ENCODE results near the gene MED14.

The MED14 gene

GRCh38 chrX:40757058-40757457 is 21.7 kb upstream of the MED14 start:
- POLR2A ChIA-PET: no interaction called here
- no peak for DNase-seq (ENCODE audit: extremely low spot score)
- TF ChIP-seq SUZ12 (IDR thresholded peaks at IDR 0.05) (no peak), NFRKB (IDR thresholded peaks at IDR 0.05) (no peak), TARDBP (IDR thresholded peaks at IDR 0.05) (no peak), ARNT (IDR thresholded peaks at IDR 0.05) (no peak), L3MBTL2 (conservative IDR thresholded peaks at IDR 0.05) (no peak), FOXM1 (IDR thresholded peaks at IDR 0.05; ENCODE audit: borderline replicate concordance) (no peak), FOXK2 (IDR thresholded peaks at IDR 0.05) (no peak), FOXA1 (IDR thresholded peaks at IDR 0.05) (no peak), CTBP1 (IDR thresholded peaks at IDR 0.05; ENCODE audit: borderline replicate concordance) (no peak), ELF4 (IDR thresholded peaks at IDR 0.05) (no peak), BHLHE40 (IDR thresholded peaks at IDR 0.05; ENCODE audit: borderline replicate concordance) (no peak), LEF1 (IDR thresholded peaks at IDR 0.05; ENCODE audit: borderline replicate concordance) (no peak), ZNF384 (IDR thresholded peaks at IDR 0.05) (no peak), SP1 (IDR thresholded peaks at IDR 0.05) (no peak), HDGF (IDR thresholded peaks at IDR 0.05; ENCODE audit: borderline replicate concordance) (no peak)
- TF ChIP-seq, protein P1, sequence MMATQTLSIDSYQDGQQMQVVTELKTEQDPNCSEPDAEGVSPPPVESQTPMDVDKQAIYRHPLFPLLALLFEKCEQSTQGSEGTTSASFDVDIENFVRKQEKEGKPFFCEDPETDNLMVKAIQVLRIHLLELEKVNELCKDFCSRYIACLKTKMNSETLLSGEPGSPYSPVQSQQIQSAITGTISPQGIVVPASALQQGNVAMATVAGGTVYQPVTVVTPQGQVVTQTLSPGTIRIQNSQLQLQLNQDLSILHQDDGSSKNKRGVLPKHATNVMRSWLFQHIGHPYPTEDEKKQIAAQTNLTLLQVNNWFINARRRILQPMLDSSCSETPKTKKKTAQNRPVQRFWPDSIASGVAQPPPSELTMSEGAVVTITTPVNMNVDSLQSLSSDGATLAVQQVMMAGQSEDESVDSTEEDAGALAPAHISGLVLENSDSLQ (IDR thresholded peaks at IDR 0.05): no peak
- CTCF ChIA-PET: no interaction called here

DNA sequence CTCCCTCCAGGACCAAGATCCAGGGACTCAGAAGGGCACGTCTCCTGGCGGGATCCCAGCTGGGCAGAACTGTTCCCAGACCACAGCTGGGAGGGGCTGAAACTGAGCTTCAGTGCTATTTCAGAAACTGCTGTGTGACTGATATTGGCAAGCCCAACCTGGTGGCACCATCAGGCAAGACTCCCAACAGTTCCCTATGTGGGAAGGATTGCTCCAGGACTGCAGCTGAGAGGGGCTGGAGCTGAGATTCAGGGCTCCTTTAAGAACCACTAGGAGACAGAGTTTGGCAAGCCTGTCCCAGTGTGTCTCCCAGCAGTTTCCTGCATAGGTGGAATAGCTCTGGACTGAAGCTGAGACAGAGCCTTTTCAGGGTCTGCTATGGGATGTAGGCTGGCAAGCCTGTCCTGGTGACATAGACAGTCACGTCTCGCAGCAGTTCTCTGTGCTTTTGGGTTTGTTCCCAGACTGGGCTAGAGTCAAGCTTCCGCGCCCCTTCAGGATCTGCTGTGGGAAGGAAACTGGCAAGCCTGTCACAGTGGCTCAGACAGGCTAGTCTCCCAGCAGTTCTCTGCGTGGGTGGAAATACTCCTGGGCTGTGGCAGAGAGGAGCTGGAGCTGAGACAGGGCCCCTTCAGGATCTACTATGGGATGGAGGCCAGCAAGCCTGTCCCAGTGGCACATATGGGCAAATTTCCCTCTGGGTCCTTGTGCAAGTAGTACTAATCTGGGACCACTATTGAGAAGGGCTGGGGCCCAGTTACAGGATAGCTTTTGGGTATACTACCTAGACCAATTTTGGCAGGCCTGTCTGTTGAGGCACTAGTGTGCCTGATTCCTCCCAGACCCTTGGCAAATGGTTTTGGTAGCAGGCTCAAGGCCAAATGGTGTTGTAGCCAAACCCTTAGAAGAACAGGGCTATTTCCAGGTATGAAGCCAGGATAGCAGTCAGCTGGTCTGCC is 20.2 kb upstream of the MED14 start:
- CTCF ChIA-PET: no interaction called here
- TF ChIP-seq FOXM1 (IDR thresholded peaks at IDR 0.05; ENCODE audit: borderline replicate concordance): no peak
- no peak for TF ChIP-seq ELF4 (IDR thresholded peaks at IDR 0.05)
- TF ChIP-seq L3MBTL2 (conservative IDR thresholded peaks at IDR 0.05): no peak
- TF ChIP-seq NFRKB (IDR thresholded peaks at IDR 0.05): no peak
- no peak for TF ChIP-seq SP1 (IDR thresholded peaks at IDR 0.05)
- no peak for TF ChIP-seq TARDBP (IDR thresholded peaks at IDR 0.05)
- TF ChIP-seq FOXA1 (IDR thresholded peaks at IDR 0.05): no peak
- no peak for TF ChIP-seq FOXK2 (IDR thresholded peaks at IDR 0.05)
- TF ChIP-seq ARNT (IDR thresholded peaks at IDR 0.05): no peak
- TF ChIP-seq CTBP1 (IDR thresholded peaks at IDR 0.05; ENCODE audit: borderline replicate concordance): no peak
- TF ChIP-seq BHLHE40 (IDR thresholded peaks at IDR 0.05; ENCODE audit: borderline replicate concordance): no peak
- no peak for TF ChIP-seq SUZ12 (IDR thresholded peaks at IDR 0.05)
- TF ChIP-seq, protein P1 (IDR thresholded peaks at IDR 0.05): no peak
- TF ChIP-seq HDGF (IDR thresholded peaks at IDR 0.05; ENCODE audit: borderline replicate concordance): no peak
- no peak for TF ChIP-seq ZNF384 (IDR thresholded peaks at IDR 0.05)
- TF ChIP-seq LEF1 (IDR thresholded peaks at IDR 0.05; ENCODE audit: borderline replicate concordance): no peak
- POLR2A ChIA-PET: interaction anchor here (1.0 kb wide), 1 partner anchor 20 kb away, joined by 4 read pairs; the partner anchor contains the start of gene MED14
- no peak for DNase-seq (ENCODE audit: extremely low spot score)

- DNase-seq (ENCODE audit: extremely low spot score): no peak
- ChIA-PET POLR2A (interaction anchor here (0.8 kb wide), 1 partner anchor 14 kb away, joined by 3 read pairs; the partner anchor contains the start of gene MED14), CTCF (no interaction called here)
- TF ChIP-seq SP1 (IDR thresholded peaks at IDR 0.05): no peak
- TF ChIP-seq L3MBTL2 (conservative IDR thresholded peaks at IDR 0.05): no peak
- TF ChIP-seq CTBP1 (IDR thresholded peaks at IDR 0.05; ENCODE audit: borderline replicate concordance): no peak
- no peak for TF ChIP-seq SUZ12 (IDR thresholded peaks at IDR 0.05)
- TF ChIP-seq TARDBP (IDR thresholded peaks at IDR 0.05): no peak
- TF ChIP-seq FOXA1 (IDR thresholded peaks at IDR 0.05): no peak
- no peak for TF ChIP-seq ELF4 (IDR thresholded peaks at IDR 0.05)
- no peak for TF ChIP-seq LEF1 (IDR thresholded peaks at IDR 0.05; ENCODE audit: borderline replicate concordance)
- no peak for TF ChIP-seq ARNT (IDR thresholded peaks at IDR 0.05)
- no peak for TF ChIP-seq FOXM1 (IDR thresholded peaks at IDR 0.05; ENCODE audit: borderline replicate concordance)
Measured at GRCh38 chrX:40749681-40750494, 14.5 kb upstream of the MED14 start.

- CTCF ChIA-PET: no interaction called here
- DNase-seq (ENCODE audit: extremely low spot score): no peak
- POLR2A ChIA-PET: no interaction called here
- TF ChIP-seq HDGF (IDR thresholded peaks at IDR 0.05; ENCODE audit: borderline replicate concordance) (no peak), SUZ12 (IDR thresholded peaks at IDR 0.05) (no peak), ZNF384 (IDR thresholded peaks at IDR 0.05) (no peak), LEF1 (IDR thresholded peaks at IDR 0.05; ENCODE audit: borderline replicate concordance) (no peak), BHLHE40 (IDR thresholded peaks at IDR 0.05; ENCODE audit: borderline replicate concordance) (no peak), FOXK2 (IDR thresholded peaks at IDR 0.05) (no peak), NFRKB (IDR thresholded peaks at IDR 0.05) (no peak), ELF4 (IDR thresholded peaks at IDR 0.05) (no peak), FOXM1 (IDR thresholded peaks at IDR 0.05; ENCODE audit: borderline replicate concordance) (no peak), SP1 (IDR thresholded peaks at IDR 0.05) (no peak), CTBP1 (IDR thresholded peaks at IDR 0.05; ENCODE audit: borderline replicate concordance) (no peak), FOXA1 (IDR thresholded peaks at IDR 0.05) (no peak), ARNT (IDR thresholded peaks at IDR 0.05) (no peak), TARDBP (IDR thresholded peaks at IDR 0.05) (no peak)
- TF ChIP-seq, protein P1 (IDR thresholded peaks at IDR 0.05): no peak
Measured at GRCh38 chrX:40748977-40749376, 13.6 kb upstream of the MED14 start.

- CTCF ChIA-PET: interaction anchor here (0.6 kb wide), 1 partner anchor 124 kb away, joined by 3 read pairs; no protein-coding TSS in a partner anchor
- POLR2A ChIA-PET: no interaction called here
- no peak for TF ChIP-seq FOXA1 (IDR thresholded peaks at IDR 0.05)
- no peak for TF ChIP-seq SUZ12 (IDR thresholded peaks at IDR 0.05)
- TF ChIP-seq ARNT (IDR thresholded peaks at IDR 0.05): no peak
- TF ChIP-seq TARDBP (IDR thresholded peaks at IDR 0.05): no peak
- no peak for TF ChIP-seq LEF1 (IDR thresholded peaks at IDR 0.05; ENCODE audit: borderline replicate concordance)
- TF ChIP-seq FOXK2 (IDR thresholded peaks at IDR 0.05): no peak
- TF ChIP-seq CTBP1 (IDR thresholded peaks at IDR 0.05; ENCODE audit: borderline replicate concordance): no peak
- TF ChIP-seq BHLHE40 (IDR thresholded peaks at IDR 0.05; ENCODE audit: borderline replicate concordance): no peak
- DNase-seq (ENCODE audit: extremely low spot score): no peak
Measured at GRCh38 chrX:40746521-40746920, 11.2 kb upstream of the MED14 start.

All from HEK293T (cell line).